HepG2 (cell line): Measurements from ENCODE around the gene TSKU. TPM values are rescaled to one million over a fixed set of nuclear protein-coding genes. Genes with fewer than 3 reads are reported as not detected.

Experiments used
- ATAC-seq: fragments of 200-7000 bp; cut with Tn5 transposase; 3 replicates; pipeline ENCODE4 v1.9.1; 2020; ENCODE audit warnings: mild to moderate bottlenecking, moderate library complexity
- BruUV-seq: library from RNA; stranded (reverse); fragments of 400-500 nt; replicated peaks from 2 replicates; lab custom pipeline; 2021; lab: Mats Ljungman, UMichigan
- CTCF ChIA-PET: fragments of 300-600 bp; formaldehyde crosslinking; extraction: SDS; loops from one replicate; lab custom pipeline; 2021; ENCODE audit warnings: low total read pairs, inconsistent platforms, low intra/inter-chr PET ratio; lab: Yijun Ruan, JAX
- POLR2A ChIA-PET: fragments of 350-600 bp; sonication (Branson Sonifier 250); formaldehyde crosslinking; loops from one replicate; lab custom pipeline; 2020; ENCODE audit warnings: antibody characterized with exemption, inconsistent platforms; lab: Yijun Ruan, JAX
- DNase-seq: peaks from one replicate; pipeline ENCODE4 v3.0.0-alpha.2; 2015; ENCODE audit warnings: low spot score
- FAIRE-seq: peaks from 3 replicates; lab custom pipeline; 2011; peaks lifted over from hg19 to GRCh38; lab: Jason Lieb, UNC
- H2AFZ ChIP-seq: one replicate; pipeline ENCODE4 v1.6.1; 2011; ENCODE audit warnings: low read length, inconsistent platforms
- H3K27ac ChIP-seq: fragments of 300-600 bp; 3 replicates; pipeline ENCODE4 v1.8.0; 2011; ENCODE audit warnings: mixed run types, mild to moderate bottlenecking, mixed read lengths, low read length, inconsistent platforms; ENCODE audit not compliant: insufficient read depth; ENCODE audit errors: extremely low read length
- H3K27me3 ChIP-seq, 2 experiments: fragments of 200-600 bp in 1 of 2; 2 replicates in 1 of 2; 3 replicates in 1 of 2; pipeline versions ENCODE4 v1.6.0 to v1.8.0; 2011; ENCODE audit warnings: low read length in 2 of 2, mild to moderate bottlenecking in 2 of 2, moderate library complexity in 2 of 2, inconsistent platforms in 1 of 2; ENCODE audit not compliant: insufficient read depth in 2 of 2, control insufficient read depth in 1 of 2
- H3K36me3 ChIP-seq, 2 experiments: fragments of 200-600 bp in 1 of 2; replicated peaks in 1 of 2; 2 replicates in 1 of 2; 3 replicates in 1 of 2; pipeline versions ENCODE4 v1.5.1 to v1.8.0; 2011; ENCODE audit warnings: low read length in 2 of 2, inconsistent platforms in 1 of 2; ENCODE audit not compliant: insufficient read depth in 2 of 2, control insufficient read depth in 1 of 2
- H3K4me1 ChIP-seq: 2 replicates; pipeline ENCODE4 v1.5.1; 2012; ENCODE audit warnings: low read length, inconsistent platforms; ENCODE audit not compliant: insufficient read depth
- H3K4me2 ChIP-seq: 2 replicates; pipeline ENCODE4 v1.6.0; 2011; ENCODE audit warnings: low read depth, low read length, inconsistent platforms
- H3K4me3 ChIP-seq, 3 experiments: fragments of 200-600 bp in 1 of 3; sonication (generic), shearing (Covaris generic) in 1 of 3; replicated peaks in 1 of 3; 2 replicates each; pipeline ENCODE4 v1.5.1; 2011 to 2016; ENCODE audit warnings: low read length in 3 of 3, inconsistent platforms in 2 of 3, low read depth in 2 of 3, mild to moderate bottlenecking in 2 of 3, control low read depth in 1 of 3, mixed read lengths in 1 of 3; ENCODE audit not compliant: insufficient read depth in 1 of 3
- H3K79me2 ChIP-seq: one replicate; pipeline ENCODE4 v1.6.1; 2011; ENCODE audit warnings: low read length, inconsistent platforms; ENCODE audit not compliant: insufficient read depth
- H3K9ac ChIP-seq: 2 replicates; pipeline ENCODE4 v1.6.0; 2011; ENCODE audit warnings: mild to moderate bottlenecking, low read depth, low read length, inconsistent platforms; ENCODE audit not compliant: insufficient read depth
- H3K9me3 ChIP-seq: 2 replicates; pipeline ENCODE4 v1.5.1; 2012; ENCODE audit warnings: mild to moderate bottlenecking, low read length
- H4K20me1 ChIP-seq: 2 replicates; pipeline ENCODE4 v1.6.0; 2011; ENCODE audit warnings: inconsistent platforms, mild to moderate bottlenecking, low read length, moderate library complexity; ENCODE audit not compliant: insufficient read depth
- CENPBD1 ChIP-seq: sonication (generic); formaldehyde crosslinking; IDR thresholded peaks from 2 replicates; pipeline ENCODE4 v1.8.0; 2022; ENCODE audit warnings: missing genetic modification reagents, low read depth, mild to moderate bottlenecking, borderline replicate concordance
- MXD3 ChIP-seq: IDR thresholded peaks from 2 replicates; pipeline ENCODE4 v1.6.1; 2016; ENCODE audit warnings: mild to moderate bottlenecking, missing biosample characterization, missing genetic modification reagents
- POLR2G ChIP-seq: fragments of 200-400 bp; formaldehyde crosslinking; IDR thresholded peaks from 2 replicates; pipeline ENCODE4 v1.6.1; 2018; ENCODE audit warnings: mild to moderate bottlenecking, low read depth, low read length, moderate library complexity
- RBM22 ChIP-seq: fragments of 200-400 bp; formaldehyde crosslinking; optimal IDR thresholded peaks from 2 replicates; pipeline ENCODE3; 2017; ENCODE audit warnings: mild to moderate bottlenecking, low read length, moderate library complexity
- SIX4 ChIP-seq: sonication (generic); formaldehyde crosslinking; IDR thresholded peaks from 2 replicates; pipeline ENCODE4 v1.4.0; 2020; ENCODE audit warnings: missing genetic modification reagents
- TAF1 ChIP-seq: sonication (generic); formaldehyde crosslinking; IDR thresholded peaks from 2 replicates; pipeline ENCODE4 v1.4.0; 2020; ENCODE audit warnings: missing genetic modification reagents
- ZNF441 ChIP-seq: sonication (generic); formaldehyde crosslinking; IDR thresholded peaks from 2 replicates; pipeline ENCODE4 v1.7.0; 2021; ENCODE audit warnings: missing genetic modification reagents, borderline replicate concordance
- ZNF513 ChIP-seq: sonication (generic); formaldehyde crosslinking; conservative IDR thresholded peaks from 2 replicates; pipeline ENCODE4 v1.5.0; 2020; ENCODE audit warnings: missing genetic modification reagents
- ZNF574 ChIP-seq: sonication (generic); formaldehyde crosslinking; IDR thresholded peaks from 2 replicates; pipeline ENCODE4 v1.4.0; 2020; ENCODE audit warnings: missing genetic modification reagents
- ZNF597 ChIP-seq: sonication (generic); formaldehyde crosslinking; IDR thresholded peaks from 2 replicates; pipeline ENCODE4 v1.5.0; 2020; ENCODE audit warnings: missing genetic modification reagents
- WGBS: methylation state at CpG from one replicate; pipeline ENCODE4 v1.1.6; 2017; ENCODE audit warnings: low lambda C conversion rate; 5-methylcytosine and 5-hydroxymethylcytosine counted together
- in situ Hi-C: cut with HindIII; loops from 2 replicates; pipeline ENCODE4 v1.10.0; 2017; ENCODE audit warnings: low pct_unique_long_range_greater_than_20kb; ENCODE audit not compliant: extremely low pct_ligation_motif_present
- intact Hi-C: fragments of 100-400 bp; cut with micrococcal nuclease; formaldehyde crosslinking; loops from one replicate; pipeline ENCODE4 v1.10.0; 2022; ENCODE audit not compliant: unreplicated experiment
- polyA plus RNA-seq, 8 experiments: library from polyadenylated mRNA; depleted of rRNA in 3 of 8; stranded (reverse) in 7 of 8; unstranded in 1 of 8; fragments of >200 nt; fragmentation: Illumina TruSeq in 4 of 8; extraction: Trizol in 4 of 8; gene quantifications; 2 replicates each; pipeline versions ENCODE4 v1.2.1 to v1.2.3, GENCODE V29; 2011 to 2016; ENCODE audit warnings: low read depth in 4 of 8, missing spikeins in 1 of 8, mixed read lengths in 1 of 8; ENCODE audit not compliant: insufficient read depth in 1 of 8
- total RNA-seq, 5 experiments: library from RNA; depleted of rRNA; stranded (reverse); fragments of >200 nt; fragmentation: Illumina TruSeq; extraction: Trizol; gene quantifications; 2 replicates each; pipeline ENCODE4 v1.2.3, GENCODE V29; 2016; ENCODE audit warnings: low read depth in 1 of 5

Gene TSKU
- total and polyA plus RNA-seq, 2 of the 13 experiments (the other 11 are each of a cell fraction or from before 2014, with no cell fraction given): 20.3 to 21.4 TPM

GRCh38 chr11:76745044-76745376 is 38.1 kb upstream of the TSKU start (continued):
- no peak for TF ChIP-seq ZNF574 (CRISPR knock-in tag)

- Histone ChIP-seq H3K79me2 (no peaks in the 10 kb centered on the region), H3K9ac (no peak overlapping the region), H3K9me3 (no peaks in the 10 kb centered on the region), H2AFZ (no peak overlapping the region), H3K36me3 (no peaks in the 10 kb centered on the region), H3K27me3 (peaks cover 3% of the 10 kb centered on the region in 2 experiments; a peak in 2 of 5 replicates), H3K4me2 (peak overlapping the region; percentile 15; the same call in 1 of the 2 replicates), H4K20me1 (no peaks in the 10 kb centered on the region), H3K4me1 (peaks cover 29% of the 10 kb centered on the region), H3K4me3 (no peak overlapping the region), H3K27ac (no peak overlapping the region)
- ChIA-PET POLR2A (no interaction called here), CTCF (no interaction called here)
- in situ Hi-C loops: loop anchor here (10.0 kb wide), 1 partner anchor 49 kb away; no protein-coding TSS in a partner anchor
- no TSS peak for BruUV-seq
- intact Hi-C loops: no loop called here
- DNase-seq (no peak), FAIRE-seq (no peak), ATAC-seq (peak; percentile 36; the same call in 2 of the 3 replicates)
- WGBS: 11% methylated on average over 8 of the region's 8 CpGs
- TF ChIP-seq CENPBD1 (CRISPR knock-in tag) (no peak), ZNF597 (CRISPR knock-in tag) (no peak), TAF1 (CRISPR knock-in tag) (no peak), ZNF441 (no peak), SIX4 (CRISPR knock-in tag) (no peak), POLR2G (no peak), RBM22 (no peak), ZNF513 (CRISPR knock-in tag) (no peak), ZNF574 (CRISPR knock-in tag) (no peak), MXD3 (CRISPR knock-in tag) (no peak)
Measured at GRCh38 chr11:76745561-76746207, 37.5 kb upstream of the TSKU start.
